ENCODE results near the gene TMED7.

TMED7 gene

DNA sequence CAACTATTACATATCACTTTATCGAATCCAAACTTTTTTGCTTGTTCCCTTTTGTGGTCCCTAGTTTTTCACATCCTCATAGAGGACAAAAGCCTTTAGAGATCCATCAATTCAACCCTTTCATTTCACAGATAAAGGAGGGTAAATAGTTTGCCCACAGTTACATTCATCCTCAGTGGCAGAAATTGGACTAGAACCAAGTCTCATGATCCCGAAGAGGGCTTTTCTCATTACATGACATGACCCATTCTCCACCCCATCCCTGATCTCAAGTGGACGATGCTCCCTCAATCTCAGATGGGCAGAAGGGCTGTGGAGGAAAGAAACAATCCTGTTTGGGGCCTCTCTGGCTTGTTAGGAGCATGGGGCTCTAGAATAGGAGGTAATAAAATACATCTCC, 46.6 kb downstream of the TMED7 start:
- no peak for DNase-seq

DNA sequence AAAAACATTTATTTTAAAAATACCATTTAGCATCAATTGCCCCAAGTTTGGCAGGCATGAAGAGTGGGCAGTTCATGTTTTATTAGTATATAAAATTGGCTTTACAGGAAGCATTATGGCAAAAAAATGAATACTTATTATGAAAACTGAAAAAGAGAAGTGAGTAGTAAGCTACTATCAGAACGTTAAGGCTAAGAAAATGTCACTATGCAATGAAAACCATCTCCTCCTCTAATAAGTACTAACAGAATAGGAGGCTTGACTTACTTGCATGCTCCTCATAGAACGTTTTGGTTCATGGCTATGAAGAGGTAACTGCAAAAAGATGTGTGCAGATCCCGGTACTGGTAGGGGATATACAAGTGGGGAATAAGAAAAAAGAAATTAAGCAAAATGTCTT, 47.2 kb downstream of the TMED7 start:
- DNase-seq, result no peak

DNA sequence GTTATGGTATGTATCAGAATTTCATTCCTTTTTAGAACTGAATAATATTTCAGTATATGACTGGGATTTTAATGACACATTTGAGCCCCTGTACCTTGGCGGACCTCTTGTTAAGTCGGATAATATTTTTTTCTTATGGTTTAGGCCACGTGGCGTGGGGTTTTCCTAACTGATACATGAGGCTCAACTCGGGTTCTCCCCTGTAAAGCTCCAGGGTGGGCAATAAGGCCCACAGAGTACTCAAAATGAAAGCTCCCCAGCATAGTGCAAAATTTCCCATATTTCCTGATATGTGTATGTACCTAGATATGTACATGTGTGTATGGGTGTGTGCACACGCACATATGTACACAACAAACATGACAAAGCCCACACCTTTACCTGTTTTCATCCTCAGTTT, 48.1 kb downstream of the TMED7 start:
- DNase-seq, result no peak

DNA sequence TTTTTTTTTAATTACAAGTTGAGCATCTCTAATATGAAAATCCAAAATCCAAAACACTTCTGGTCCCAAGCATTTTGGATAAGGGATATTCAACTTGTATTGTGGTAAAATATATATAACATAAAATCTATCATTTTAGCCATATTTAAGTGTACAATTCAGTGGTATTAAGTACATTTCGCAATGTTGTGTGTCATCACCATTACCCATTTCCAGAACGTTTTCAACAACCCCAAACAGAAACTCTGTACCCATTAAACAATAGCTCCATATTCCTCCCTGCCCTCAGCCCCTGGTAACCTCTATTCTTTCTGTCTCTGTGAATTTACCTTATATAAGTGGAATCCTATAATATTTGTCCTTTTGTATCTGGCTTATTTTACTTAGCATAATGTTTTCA, 48.5 kb downstream of the TMED7 start:
- DNase-seq, result no peak

DNA sequence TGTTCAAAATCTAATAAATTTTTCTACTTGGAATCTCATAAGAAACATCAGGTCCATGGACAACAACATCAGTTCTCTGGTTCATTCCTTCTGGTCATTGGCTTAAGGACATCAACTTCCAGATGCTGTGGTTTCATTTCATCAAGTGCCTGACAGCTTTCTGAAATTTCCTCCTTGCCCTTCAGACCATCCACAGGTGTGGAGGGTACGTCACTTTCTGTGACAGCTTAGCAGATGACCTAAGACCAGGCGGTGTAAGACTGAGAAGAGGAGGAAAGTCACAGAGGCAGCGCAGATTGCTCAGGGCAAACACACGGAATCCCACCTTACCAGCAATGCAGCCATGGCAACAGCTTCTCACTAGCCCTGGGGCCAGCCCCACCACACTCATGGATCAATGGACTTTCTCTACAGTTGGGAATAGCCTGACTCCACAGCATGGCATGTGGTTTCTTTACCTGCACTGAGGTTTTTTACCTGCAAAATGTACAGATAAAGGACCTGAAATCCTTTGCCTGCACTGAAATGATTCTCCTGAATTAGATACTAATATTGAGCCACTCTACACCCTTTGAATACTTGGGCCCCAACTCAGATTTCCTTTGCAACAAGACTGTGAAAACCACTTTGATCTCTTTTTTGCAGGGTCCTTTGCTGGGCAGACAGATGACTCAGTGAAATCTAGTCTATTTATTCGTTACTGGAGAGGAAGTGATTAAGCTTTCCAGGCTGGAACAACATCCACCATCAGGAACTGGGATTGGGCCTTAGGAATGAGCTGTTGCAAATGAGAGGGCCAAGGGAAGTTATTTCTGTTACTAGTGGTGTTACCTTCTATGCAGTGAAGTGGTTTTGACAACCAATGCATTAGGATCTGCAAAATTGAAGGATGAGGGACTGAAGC, 50.4 kb downstream of the TMED7 start:
- DNase-seq, result no peak

DNA sequence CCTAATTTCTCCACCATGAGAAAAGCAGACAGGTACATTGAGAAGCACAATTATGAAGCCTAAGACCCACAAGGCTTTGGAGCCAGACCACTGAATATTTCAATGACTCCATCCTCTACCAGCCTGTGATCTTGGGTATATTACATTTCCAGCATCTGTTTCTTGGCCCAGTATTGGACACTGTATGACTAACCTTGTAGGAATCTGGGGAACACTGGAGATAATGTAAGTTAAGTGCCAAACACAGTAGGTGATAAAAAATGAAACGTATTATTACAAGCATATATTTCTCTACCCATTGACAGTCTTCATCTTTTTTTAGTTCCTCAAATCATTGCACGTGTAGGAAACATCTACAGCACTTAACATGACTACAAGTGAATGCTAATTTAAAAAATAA, 52.7 kb downstream of the TMED7 start:
- no peak for DNase-seq

DNA sequence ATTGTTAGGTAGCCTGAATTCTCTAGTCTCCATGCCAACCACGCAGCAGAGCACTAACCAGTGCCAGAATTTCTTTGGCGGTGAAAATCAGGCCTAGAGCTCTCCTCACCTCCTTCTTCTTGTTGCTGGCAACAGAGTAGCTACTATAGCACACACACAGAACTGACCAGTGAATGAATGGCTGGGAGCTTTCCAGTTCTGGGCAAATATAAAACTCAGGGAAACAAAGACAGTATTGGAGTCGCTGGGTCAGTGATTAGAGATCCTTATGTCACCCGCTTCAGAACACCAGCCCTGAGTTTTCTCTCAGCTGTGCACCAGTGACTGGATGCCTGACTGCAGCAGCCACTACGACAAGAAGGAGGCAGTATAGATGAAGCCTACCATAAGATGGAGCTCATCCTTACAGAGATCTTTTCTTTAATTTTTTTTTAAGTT, 54.4 kb downstream of the TMED7 start:
- DNase-seq, result no peak

DNA sequence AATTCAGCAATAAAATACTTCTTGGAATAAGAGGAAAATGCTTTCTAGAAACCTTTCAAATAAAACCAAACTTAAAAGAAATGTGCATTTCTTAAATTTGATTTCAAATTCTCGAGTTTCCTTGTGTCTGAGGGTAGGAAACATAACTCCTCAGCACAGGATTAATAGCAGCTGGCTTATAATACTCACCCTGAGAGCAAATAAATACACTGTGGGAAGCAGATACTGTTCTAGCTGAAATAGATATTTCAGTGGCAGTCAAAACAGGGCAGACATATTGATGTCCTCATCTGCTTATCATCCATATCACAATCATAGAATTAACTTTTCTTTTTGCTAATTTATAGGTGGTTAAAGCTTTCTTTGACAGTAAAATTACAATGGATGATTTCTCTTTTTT, 57.2 kb downstream of the TMED7 start:
- DNase-seq, result no peak

DNA sequence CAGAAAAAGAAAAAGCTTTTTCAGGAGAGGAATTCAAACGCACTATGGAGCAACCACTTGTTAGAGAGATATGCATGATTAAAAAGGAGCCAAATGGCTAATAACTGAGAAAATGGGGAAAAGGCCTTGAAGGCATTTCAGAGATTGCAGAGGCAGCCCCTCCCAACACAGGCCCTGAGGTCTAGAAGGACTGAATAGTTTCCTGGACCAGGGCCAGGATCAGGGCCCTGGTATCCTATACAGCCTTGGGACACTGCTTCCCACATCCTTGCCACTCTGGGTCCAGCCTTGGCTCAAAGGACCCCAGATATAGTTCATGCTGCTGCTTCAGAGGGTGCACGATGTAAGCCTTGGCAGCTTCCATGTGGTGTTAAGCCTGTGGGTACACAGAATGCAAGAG, 60.6 kb downstream of the TMED7 start:
- no peak for DNase-seq
